ENCODE data around the gene WNK3.

WNK3 gene

DNA sequence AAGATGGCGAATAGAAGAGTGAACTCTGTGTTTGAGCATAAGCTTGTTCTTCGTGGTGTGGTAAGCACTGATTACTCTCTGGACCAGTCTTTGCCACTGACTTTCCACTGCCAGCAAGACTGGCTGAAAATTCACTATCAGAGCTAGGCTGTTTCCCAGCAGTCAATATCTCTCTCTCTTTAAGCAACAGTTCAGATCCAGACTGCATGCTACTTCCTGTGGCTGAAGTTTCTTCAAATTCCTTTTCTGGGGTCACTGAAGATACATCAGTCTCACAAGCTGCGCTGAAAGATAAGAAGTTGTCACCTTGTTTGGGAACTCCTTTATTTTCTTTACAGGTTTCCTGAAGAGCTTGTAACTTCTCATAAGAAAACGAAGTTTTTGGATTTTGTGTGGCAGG is 120.8 kb downstream of the WNK3 start:
- no peak for DNase-seq

DNA sequence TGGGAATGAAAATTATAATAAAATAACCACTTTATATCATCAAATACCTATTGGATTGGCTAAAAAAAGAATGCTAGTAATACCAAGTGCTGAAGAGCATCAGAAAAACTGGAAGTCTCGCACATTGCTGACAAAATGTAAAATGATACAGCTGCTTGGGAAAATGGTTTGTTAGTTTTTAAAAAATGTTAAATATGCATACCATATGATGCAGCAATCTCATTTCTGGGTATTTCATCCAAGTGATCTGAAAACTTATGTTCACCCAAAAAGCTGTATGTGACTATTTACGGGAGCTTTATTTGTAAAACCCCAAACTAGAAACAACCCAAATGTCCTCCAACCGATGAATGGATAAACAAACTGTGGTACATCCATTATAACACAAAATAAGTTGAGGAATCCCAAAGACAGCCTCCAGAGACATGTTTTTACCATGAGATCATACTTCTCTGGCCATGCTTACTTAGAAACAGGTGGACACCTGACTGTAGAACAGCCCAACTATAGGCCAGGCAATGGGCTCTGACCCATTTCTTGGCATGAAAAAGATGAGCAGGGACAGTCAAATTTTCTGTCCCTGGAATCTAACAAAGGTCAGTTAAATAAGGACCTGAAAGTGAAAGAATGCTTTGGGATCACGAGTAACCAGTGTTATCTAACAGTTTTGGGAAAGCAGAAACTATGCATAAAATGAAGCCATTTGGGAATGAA is 127.3 kb downstream of the WNK3 start:
- DNase-seq = no peak

DNA sequence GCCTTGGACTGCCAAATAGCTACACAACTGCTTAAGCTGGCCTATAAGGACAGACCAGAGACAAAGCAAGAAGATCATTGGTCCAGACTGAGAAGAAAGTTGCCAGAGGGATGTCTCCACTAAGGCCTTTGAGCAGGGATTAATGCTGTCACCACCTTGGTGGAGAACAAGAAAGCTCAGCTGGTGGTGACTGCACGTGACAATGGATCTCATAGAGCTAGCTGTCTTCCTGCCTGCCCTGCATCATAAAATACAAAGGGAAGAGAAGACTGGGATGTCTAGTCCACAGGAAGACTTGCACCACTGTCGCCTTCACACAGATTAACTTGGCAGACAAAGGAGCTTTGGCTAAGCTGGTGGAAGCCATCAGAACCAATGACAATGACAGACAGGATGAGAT is 134.3 kb downstream of the WNK3 start:
- DNase-seq = no peak

DNA sequence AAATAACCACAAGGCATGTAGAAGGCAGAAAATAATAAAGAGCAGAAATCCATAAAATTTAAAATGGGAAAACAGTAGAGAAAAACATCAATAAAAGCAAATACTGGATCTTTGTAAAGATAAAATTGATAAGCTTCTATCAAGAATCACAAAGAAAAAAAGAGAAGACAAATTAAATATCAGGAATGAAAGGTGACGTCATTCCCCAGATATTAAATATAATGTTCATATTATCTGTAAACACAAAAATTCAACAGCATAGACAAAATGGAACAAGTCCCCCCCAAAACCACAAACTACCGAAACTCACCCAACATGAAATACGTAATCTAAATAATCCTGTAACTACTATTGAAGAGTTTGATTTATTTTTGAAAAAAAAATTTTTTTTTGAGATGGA is 144.2 kb downstream of the WNK3 start:
- DNase-seq = no peak

DNA sequence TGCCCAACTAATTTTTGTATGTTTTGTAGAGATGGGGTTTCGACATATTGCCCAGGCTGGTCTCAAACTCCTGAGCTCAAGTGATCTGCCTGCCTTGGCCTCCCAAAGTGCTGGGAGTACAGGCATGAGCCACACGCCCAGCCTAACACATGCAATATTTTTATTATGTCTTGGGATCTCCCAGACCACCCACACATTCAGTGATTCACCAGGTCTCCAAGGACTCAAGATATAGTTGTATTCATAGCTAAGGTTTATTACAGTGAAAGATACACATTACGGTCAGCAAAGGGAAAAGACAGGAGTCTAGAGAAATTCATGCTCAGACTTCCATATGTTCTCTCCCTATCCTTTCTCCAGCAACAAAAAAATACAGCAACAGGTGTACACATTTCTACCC is 149.3 kb downstream of the WNK3 start:
- DNase-seq = no peak

DNA sequence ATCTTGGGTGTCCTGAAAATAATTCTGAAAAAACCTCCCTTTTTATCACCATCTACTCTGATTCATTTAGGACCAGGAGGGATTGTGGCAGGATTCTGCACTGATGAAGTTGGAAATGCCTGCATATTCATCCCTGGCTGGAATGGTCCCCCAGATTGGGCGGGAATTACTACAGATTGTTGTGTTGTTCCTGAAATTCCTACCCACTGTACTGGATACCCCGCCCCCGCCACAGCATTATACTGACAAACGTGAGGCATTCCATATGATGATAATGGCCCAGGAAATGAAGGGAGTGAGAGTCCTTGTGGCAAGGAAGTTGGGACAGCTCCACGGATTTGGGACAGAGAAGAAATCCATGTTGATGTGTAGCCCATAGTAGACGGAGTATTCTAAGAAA is 159.6 kb downstream of the WNK3 start:
- DNase-seq = no peak

DNA sequence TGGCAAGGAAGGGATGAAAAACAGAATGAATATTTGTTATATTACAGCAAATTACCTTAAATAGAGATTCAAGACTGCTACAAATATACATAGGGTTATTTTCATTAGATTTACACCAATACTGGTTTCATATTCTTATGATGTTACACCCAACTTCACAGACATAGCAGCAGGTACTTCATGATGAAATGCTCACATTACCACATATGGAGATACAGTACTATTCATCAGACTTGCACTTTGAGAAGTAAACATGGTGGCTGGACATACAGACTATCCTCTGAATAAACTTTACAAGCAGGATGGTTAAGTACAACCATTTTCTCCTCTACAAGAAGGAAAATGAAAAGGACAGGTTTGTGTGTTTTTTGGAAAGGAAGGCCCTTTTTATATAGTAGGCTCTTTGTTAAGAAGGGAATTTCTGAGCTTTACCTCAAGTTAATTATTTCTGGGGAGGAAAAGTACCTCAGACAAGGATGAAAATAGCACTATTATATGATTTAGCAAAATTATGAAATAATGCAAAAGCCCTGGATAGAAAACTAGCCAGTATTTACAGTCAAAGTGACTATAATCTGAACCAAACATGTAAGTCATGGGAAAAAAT is 162.8 kb downstream of the WNK3 start:
- DNase-seq = no peak

DNA sequence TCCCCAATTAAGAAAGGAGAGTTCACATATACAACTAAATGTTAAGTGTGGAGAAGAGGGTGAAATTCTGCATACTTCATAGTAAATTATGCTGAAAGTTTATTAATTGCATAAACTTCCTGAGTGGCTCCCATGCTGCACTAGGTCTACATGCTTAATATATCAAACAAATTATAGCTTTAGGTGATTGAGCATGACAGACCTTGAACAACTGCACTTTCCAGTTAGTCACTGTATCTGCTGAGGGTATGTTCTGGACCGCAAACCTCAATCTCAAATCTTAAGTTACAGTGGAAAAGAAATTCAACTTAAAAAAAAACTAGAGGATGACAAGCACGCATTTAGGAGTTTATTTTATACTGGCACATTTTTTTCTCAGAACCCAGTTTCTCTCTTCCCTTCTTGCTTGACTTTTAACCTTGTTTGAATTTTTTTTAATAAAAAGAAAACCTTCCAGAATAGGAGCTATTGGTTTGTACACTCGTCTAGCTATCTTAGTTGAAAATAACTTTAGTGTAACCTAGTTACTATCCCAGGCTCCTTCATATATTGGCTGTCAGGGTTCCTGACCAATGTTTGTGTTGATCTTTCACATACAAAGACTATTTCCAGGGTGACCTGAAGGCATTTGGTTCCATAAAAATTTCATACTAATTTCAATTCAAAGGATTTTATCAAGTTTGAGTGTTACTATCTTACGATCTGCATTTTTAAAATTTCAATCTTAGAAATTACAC is 164.6 kb downstream of the WNK3 start:
- DNase-seq = no peak

DNA sequence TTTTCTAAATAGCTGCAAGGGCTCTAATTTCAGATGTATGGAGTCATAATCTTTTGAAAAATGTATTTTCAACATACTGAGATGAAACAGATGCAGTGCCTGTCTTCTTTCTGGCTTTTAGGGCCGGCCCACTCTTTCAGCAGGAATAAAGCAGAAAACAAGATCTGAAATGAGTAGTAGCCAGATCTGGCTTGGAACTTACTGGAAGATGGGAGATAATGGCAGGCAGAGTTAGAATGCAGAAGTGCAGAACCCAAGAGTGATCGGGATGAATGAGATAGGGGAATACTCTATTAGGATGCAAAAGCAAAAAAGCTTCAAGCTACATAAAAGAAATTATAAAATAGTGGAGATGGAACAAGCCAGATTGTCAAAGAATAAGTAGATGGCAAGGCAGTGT is 173.4 kb downstream of the WNK3 start:
- no peak for DNase-seq

DNA sequence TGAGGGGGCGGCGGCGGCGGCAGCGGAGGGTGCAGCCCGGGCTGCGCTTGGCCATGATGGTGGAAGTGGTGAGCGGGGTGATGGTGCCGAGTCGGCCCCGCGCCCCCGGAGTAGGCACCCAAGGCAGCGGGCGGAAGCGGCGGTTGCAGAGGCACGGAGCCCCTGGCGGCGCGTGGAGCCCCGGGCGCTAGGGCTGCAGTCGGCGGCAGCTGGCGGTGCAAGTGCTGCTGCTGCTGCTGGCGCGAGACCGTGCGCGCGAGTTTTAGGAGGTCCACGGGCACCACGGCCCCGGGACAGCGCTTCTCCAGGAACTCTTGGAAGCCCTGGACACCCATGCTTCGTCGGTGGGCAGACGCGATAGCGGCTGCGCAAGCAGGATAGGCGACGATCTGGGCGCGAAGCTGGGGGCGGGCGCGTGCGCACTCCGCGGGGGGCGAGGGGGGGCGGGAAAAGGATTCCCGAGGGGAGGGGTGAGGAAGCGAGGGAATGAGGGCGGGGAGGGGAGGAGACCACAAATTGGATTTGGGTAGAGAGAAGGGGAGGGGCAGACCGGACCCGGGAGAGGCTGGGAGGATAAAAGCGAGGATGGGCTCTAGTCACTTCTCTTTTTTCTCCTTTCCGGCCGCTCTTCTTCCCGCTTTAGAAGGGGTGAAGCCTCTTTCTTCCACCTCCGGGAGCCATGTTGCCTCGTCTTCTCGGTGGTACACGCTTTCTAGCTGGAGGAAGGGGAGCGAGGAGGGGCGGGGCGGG is 174.8 kb downstream of the WNK3 start, which contains the start of gene FAM120C:
Gene FAM120C, minus strand, starts transcription at position 391 of the 750 bp plus-strand sequence. Its CDS starts 56 bp downstream, at position 335.
- DNase-seq = peak; percentile 56

DNA sequence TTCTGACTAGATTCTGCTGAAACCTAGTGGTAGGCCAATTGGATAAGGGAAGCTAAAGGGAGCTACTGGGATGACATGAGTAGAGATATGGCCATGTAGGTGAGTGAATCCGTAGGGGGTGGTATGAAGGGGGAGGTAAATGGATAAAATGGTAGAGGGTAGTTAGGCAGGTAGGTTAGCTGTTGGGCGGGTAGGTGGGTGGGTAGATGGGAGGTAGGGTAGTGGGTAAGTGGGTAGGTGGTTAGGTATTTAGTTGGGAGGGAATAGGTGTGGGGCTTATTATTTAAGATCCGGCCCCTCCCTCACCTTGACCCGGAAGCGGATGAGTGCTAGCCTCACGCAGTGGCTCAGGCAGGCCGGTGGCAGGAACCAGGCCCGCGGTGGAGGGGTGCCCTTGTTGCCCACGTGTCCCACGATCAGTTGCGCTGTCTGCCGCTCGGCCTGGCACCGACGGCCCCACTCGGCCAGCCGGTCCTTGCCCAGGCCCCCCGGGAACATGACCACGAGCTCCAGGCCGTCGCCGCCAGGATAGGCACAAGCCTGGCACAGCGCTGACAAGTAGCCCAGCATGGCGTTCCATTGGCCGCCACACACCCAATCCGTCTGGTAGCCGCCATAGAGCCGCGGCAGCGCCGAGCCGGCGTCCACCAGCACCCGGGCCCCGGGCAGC is 175.5 kb downstream of the WNK3 start:
- peak; percentile 20 for DNase-seq

DNA sequence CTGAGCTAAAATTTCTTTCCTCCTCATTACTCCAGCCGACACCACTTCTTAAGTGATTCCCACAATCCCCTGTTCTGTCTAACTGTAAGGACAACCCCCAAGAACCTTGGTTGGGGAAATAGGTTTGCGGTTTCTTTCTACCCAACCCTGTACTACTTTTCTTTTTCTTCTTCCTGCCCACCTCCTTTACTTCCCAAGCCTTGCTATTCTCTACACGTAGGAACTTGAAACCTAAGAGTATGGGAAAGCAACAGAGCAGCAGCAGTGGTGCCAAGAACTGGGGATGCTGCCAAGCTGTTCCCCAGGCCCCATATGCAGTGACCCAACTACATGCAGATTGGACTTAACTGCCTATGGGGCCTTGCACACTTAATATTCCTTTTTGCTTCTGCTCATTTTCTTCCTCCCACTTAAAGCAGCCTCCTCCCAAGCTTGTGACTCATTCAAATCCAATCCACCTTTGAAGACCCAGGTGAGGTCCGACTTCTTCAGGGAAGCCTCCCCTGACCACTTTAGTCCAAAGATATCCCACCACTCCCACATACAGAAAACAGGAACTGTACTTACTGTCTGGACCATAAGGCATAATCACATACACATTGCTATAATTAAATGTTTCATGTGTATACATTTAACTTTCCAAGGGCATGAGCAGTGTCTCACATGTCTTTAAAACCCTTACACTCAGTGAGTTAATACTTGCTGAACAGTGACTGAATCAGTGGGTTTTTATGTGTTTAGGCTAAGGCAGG is 176.5 kb downstream of the WNK3 start:
- DNase-seq = no peak

DNA sequence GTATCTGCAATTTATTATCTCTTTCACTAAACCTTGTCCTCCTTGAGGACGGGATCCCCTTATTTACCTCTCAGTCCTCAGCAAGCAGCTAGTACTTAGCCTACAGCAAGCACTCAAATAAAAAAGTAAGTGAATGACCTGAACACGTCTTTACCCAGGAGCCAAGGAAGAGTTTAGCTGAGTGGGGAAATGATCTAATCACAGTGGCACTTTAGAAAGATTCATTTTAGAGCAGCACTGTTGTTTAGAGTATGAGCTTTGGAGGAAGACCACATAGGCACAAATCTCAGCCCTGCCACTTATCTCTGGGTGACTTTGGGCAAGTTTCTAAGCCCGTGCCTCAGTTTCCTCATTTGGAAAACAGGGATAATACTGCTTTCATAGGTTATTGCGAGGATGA is 177.4 kb downstream of the WNK3 start:
- no peak for DNase-seq

DNA sequence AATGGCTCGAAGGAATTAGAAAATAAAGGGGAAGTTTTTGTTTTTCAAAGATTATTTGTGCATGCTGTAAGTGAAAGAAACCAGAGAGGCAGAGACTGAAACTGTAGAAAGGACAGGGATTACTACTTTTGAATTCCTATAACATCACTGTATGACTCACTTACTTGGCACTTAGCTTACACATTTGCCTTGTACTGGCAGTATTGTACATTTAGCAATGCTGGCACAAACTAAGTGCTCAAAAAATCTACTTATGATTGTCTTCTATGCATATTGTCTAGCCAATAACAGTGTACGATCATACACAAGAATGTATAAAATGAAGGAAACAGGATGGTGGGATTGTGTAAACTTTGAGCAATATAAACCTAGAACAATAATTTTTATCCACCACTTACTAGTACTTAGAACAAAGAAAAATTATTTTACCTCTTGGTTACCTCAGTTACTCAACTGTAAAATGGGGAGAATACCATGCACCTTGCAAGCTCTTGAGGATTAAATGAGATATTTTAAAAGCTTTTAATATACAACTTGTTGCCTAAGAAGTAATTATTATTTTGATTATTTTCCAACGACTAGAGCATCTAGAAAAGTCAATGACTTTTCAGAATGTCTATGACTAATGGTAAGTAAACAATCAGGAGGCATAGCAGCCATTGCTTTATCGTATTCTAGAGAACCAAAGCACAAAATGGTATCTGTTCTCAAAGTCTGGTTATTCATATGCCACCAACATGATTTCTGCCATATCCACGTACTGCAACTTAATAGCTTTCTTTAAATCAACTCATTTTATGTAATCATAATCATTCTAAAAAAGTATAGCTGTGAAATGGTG is 179.5 kb downstream of the WNK3 start:
- DNase-seq = no peak

DNA sequence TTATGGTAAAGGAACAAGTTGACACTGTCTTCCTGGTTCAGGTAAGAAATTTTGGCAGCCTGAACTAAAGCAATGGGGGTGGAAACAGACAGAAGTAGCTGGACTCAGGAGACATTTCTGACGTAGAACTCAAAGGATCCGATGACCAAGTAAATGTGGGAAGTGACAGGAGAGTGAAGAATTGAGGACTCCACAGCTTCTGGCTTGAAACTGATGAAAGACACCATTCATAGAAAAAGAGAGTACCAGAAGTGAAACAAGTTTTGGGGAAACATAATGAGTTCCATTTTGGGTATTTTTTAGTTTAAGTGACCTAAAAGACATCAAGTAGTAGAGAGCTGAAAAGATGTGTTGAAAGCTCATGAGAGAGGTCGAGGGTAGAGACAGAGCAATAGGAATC is 180.5 kb downstream of the WNK3 start:
- no peak for DNase-seq

DNA sequence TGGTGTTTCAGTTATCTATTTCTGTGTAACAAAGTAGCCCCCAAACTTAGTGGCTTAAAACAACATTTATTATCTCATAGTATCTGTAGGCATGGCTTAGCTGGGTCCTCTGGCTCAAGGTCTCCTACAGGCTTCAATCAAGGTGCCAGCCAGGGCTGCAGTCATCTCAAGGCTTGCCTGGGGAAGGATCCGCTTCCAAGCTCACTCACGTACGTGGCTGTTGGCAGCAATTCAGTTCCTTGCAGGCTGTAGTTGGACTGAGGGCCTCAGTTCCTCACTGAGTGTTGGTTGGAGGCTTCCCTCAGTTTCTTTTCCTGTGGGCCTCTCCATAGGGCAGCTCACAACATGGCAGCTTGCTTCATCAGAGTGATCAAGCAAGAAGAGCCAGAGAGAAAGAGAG is 184.1 kb downstream of the WNK3 start:
- no peak for DNase-seq

DNA sequence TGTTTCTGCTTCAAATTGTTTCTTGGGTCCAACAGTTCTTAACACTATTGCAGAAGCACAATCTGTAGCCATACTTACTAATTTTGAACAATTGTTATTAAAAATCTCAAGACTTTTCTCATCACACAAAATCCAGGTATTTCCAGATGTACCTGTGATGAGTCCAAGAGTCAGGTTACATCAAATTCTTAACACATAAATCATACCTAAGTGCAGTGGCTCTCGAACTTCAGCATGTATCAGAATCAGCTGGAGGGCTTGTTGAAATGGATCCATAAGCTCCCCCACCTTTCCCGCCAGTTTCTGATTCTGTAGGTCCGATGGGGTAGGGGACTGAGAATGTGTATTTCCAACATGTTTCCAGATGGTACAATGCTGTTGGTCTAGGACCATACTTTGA is 185.4 kb downstream of the WNK3 start:
- DNase-seq = no peak

DNA sequence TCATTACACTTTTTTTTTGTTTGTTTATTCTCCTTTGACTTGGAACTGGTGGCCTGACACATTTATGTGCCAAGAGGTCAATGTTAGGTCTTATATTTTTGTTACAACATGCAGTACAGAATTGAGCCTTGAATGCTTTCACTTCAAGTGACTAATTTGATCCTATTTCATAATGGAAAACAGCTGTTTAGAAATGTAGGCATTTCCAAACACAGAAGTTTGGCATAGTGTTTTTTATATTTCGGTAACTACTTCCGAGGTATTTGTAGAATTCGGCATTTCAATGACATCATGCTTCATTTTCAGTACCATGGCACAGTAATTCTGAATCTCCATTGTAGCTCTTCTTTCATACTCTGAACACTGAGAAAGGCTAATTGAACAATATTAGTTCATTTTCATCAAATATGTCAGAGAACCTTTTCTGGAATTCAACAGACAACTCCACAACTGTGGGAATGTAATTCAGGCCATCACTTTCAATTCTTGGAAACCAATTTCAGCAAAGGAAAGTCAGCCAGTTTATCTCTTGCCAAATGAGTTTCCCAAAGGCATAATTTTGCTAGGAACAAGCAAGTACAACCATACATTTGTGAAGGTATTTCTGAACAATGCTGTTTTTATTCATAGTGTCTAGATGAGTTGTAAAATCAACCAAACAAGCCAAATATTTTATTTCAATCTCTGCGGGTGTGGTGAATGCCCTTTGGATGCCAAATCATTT is 186.2 kb downstream of the WNK3 start:
- DNase-seq = no peak

DNA sequence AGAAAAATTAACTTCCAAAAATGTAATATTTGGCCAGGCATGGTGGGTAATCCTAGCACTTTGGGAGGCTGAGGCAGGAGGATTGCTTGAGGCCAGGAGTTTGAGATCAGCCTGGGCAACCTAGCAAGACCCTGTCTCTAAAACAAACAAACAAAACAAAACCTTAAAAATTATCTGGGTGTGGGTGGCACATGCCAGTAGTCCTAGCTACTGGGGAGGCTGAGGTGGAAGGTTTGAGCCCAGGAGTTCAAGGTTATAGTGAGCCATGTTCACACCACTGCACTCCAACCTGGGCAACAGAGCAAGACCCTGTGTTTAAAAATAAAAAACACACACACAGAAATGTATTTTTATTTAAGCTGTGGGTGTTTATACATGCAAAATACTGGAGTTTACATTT is 186.8 kb downstream of the WNK3 start:
- DNase-seq = no peak

DNA sequence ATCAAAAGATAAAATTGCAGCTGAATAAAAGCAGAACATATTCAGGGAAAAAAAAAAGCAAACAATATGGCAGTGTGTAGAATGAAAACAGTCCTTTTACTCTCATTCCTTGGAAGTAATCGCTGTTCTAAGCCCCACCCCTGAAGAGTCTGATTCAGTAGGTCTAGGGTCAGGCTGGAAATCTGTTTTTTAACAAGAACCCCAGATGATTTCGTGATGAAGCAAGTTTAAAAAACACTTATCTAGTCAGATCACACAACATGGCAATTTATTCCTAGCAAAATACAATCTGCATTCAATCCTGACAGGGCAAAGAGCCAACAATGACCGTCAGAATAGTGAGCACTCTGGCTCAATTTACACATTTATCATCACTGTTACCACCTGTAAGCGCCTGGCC is 190.9 kb downstream of the WNK3 start:
- no peak for DNase-seq
